ENCODE data around the gene TPRG1. TPM values are rescaled to one million over a fixed set of nuclear protein-coding genes. Genes with fewer than 3 reads are reported as not detected.

TPRG1 gene
- total RNA-seq, 2 donors from 2014 or later = 0.69 to 1.3 TPM

GRCh38 chr3:189238071-189238470, 66.3 kb downstream of the TPRG1 start:
- Histone ChIP-seq H3K4me3 (ENCODE audit: low read length) (no peak overlapping the region), H3K27ac (ENCODE audit: low read depth, low read length) (no peak overlapping the region), H3K9ac (ENCODE audit: extremely low read depth, low read length, poor library complexity, severe bottlenecking) (no peak overlapping the region), H3K9me3 (ENCODE audit: control insufficient read depth, low read length) (peaks cover 11% of the 10 kb centered on the region), H3K36me3 (ENCODE audit: control insufficient read depth, insufficient read depth, low read length) (no peaks in the 10 kb centered on the region), H3K27me3 (ENCODE audit: control insufficient read depth, insufficient read depth, low read length, poor library complexity, severe bottlenecking) (no peaks in the 10 kb centered on the region), H3K4me1 (ENCODE audit: control insufficient read depth, insufficient read depth, low read length) (no peaks in the 10 kb centered on the region)
- TF ChIP-seq CTCF (conservative IDR thresholded peaks at IDR 0.05) = no peak
- WGBS, 2 experiments (ENCODE audit: insufficient coverage in 1 of 2, insufficient read length in 1 of 2) = 94% methylated on average over 5 of the region's 5 CpGs
- Mint-ChIP-seq H3K27me3 (ENCODE audit: insufficient read depth) (peaks cover 2% of the 10 kb centered on the region), H3K4me3 (no peak overlapping the region), H3K4me1 (no peaks in the 10 kb centered on the region), H3K9me3 (peaks cover 8% of the 10 kb centered on the region), H3K36me3 (ENCODE audit: low read depth) (peaks cover 2% of the 10 kb centered on the region), H3K27ac (no peak overlapping the region)
- no peak for DNase-seq

DNA sequence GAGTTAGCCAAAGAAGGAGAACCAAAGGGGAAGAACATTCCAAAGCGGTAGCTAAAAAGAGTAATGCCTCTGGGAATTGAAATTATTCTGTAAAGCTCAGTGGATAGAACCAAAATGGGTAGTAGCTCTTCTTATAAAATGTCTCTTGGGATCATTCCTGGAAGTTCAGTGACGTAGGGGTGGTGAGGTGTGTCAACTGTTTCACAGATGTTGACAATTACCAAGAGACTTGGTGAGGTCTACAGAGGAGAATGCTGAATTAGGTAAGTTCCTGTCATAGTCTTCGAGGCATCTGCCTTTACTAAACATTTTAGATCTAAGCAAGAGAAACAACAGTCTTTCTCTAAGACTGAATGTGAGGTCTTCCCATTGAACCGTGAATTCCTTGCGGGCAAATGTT, 67.8 kb downstream of the TPRG1 start:
- H3K4me1 ChIP-seq (ENCODE audit: control insufficient read depth, insufficient read depth, low read length) = no peaks in the 10 kb centered on the region
- peaks cover 5% of the 10 kb centered on the region for H3K36me3 Mint-ChIP-seq (ENCODE audit: low read depth)
- H3K27me3 ChIP-seq (ENCODE audit: control insufficient read depth, insufficient read depth, low read length, poor library complexity, severe bottlenecking) = no peaks in the 10 kb centered on the region
- no peak overlapping the region for H3K27ac ChIP-seq (ENCODE audit: low read depth, low read length)
- no peak overlapping the region for H3K9ac ChIP-seq (ENCODE audit: extremely low read depth, low read length, poor library complexity, severe bottlenecking)
- DNase-seq = no peak
- TF ChIP-seq CTCF (conservative IDR thresholded peaks at IDR 0.05) = no peak
- 91 to 97% methylated on average over 3 to 5 of the region's 5 CpGs for WGBS, 2 experiments (ENCODE audit: insufficient coverage in 1 of 2, insufficient read length in 1 of 2)
- no peak overlapping the region for H3K27ac Mint-ChIP-seq
- H3K4me1 Mint-ChIP-seq = no peaks in the 10 kb centered on the region
- H3K27me3 Mint-ChIP-seq (ENCODE audit: insufficient read depth) = peaks cover 2% of the 10 kb centered on the region
- peaks cover 21% of the 10 kb centered on the region for H3K9me3 ChIP-seq (ENCODE audit: control insufficient read depth, low read length)
- H3K36me3 ChIP-seq (ENCODE audit: control insufficient read depth, insufficient read depth, low read length) = no peaks in the 10 kb centered on the region
- H3K4me3 ChIP-seq (ENCODE audit: low read length) = no peak overlapping the region
- no peak overlapping the region for H3K4me3 Mint-ChIP-seq
- peaks cover 19% of the 10 kb centered on the region for H3K9me3 Mint-ChIP-seq

- Histone ChIP-seq H3K4me3 (ENCODE audit: low read length) (no peak overlapping the region), H3K27ac (ENCODE audit: low read depth, low read length) (no peak overlapping the region), H3K36me3 (ENCODE audit: control insufficient read depth, insufficient read depth, low read length) (no peaks in the 10 kb centered on the region), H3K9me3 (ENCODE audit: control insufficient read depth, low read length) (no peaks in the 10 kb centered on the region), H3K4me1 (ENCODE audit: control insufficient read depth, insufficient read depth, low read length) (no peaks in the 10 kb centered on the region), H3K27me3 (ENCODE audit: control insufficient read depth, insufficient read depth, low read length, poor library complexity, severe bottlenecking) (no peaks in the 10 kb centered on the region), H3K9ac (ENCODE audit: extremely low read depth, low read length, poor library complexity, severe bottlenecking) (no peak overlapping the region)
- 93 to 100% methylated on average over 1 of the region's 1 CpG for WGBS, 2 experiments (ENCODE audit: insufficient coverage in 1 of 2, insufficient read length in 1 of 2)
- Mint-ChIP-seq H3K9me3 (peaks cover 7% of the 10 kb centered on the region), H3K27me3 (ENCODE audit: insufficient read depth) (no peaks in the 10 kb centered on the region), H3K4me3 (no peak overlapping the region), H3K36me3 (ENCODE audit: low read depth) (peaks cover 2% of the 10 kb centered on the region), H3K4me1 (peaks cover 11% of the 10 kb centered on the region), H3K27ac (no peak overlapping the region)
- TF ChIP-seq CTCF (conservative IDR thresholded peaks at IDR 0.05) = no peak
- no peak for DNase-seq
Measured at GRCh38 chr3:189249987-189250386, 78.2 kb downstream of the TPRG1 start.

Data from endodermal cell (in vitro differentiated cells).